Activated gamma-delta T cell (primary cell): ENCODE measurements around the gene METTL8.
"Not testable (repeated sequence)": the region's sequence is repeated elsewhere in the genome, so short reads cannot be mapped to it uniquely, and the experiment has no call there.

Source experiments
- DNase-seq: peaks from one replicate; lab custom pipeline; 2025; lab: John Stamatoyannopoulos, UW

METTL8 gene

DNA sequence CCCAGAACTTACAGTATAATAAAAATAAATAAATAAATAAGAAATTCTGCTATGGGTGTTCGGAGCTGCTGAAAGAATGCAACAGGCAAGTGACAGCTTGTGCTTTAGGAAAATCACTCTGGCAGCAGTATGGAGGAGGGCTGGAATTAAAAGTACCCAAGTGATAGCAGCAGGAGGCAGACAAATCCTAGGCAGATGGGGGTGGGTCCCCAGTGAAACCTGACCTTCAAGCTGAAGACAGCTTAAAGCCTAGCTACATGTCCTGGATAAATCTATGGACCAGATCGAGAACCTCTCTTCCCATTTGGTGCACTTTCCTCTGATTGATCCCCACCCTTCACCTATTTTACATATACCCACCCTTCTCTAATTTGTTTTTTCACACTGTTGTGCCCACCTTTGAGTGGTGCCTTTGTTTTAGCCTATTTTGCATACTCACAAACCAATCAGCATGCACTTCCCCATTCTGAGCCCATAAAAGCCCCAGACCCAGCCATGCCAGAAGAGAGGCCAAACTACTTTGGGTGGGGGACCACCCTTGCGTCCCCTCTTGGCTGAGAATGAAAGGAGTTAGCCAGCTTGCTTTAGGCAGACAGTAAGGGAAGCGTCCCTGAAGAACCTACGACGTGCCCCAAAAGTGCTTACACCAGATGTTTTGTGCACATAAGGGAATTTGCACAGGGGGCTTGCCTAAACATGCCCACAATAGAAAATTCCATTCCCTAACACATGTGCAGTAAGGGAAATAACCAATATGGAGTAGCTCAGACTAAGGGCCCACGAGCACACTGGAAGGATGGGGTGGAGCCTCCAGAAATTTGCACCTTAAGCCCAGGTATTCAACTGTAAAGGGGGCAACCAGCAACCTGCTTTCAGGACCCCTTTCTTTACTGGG lies 3.0 kb downstream of the METTL8 start:
- no peak for DNase-seq

DNA sequence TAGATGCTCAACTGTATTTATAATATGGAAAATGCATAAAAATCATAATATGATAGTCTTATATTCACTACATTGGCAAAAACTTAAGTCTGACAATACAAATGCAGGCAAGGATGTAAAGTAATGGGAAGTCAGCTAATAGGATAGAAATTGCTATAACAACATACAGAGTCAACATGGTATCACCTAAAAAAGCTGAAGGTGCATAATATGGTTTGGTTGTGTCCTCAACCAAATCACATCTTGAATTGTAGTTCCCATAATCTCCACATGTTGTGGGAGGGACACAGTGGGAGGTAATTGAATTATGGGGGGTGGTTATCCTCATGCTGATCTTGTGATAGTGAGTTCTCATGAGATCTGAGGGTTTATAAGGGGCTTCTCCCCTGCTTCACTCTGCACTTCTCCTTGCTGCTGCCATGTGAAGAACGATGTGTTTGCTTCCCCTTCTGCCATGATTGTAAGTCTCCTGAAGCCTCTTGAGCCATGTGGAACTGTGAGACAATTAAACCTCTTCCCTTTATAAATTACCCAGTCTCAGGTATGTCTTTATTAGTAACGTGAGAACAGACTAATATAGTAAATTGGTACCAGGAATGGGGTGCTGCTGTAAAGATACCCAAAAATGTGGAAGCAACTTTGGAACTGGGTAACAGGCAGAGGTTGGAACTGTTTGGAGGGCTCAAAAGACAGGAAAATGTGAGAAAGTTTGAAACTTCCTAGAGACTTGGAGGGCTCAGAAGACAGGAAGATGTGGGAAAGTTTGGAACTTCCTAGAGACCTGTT lies 10.9 kb downstream of the METTL8 start:
- not testable (repeated sequence) for DNase-seq

DNA sequence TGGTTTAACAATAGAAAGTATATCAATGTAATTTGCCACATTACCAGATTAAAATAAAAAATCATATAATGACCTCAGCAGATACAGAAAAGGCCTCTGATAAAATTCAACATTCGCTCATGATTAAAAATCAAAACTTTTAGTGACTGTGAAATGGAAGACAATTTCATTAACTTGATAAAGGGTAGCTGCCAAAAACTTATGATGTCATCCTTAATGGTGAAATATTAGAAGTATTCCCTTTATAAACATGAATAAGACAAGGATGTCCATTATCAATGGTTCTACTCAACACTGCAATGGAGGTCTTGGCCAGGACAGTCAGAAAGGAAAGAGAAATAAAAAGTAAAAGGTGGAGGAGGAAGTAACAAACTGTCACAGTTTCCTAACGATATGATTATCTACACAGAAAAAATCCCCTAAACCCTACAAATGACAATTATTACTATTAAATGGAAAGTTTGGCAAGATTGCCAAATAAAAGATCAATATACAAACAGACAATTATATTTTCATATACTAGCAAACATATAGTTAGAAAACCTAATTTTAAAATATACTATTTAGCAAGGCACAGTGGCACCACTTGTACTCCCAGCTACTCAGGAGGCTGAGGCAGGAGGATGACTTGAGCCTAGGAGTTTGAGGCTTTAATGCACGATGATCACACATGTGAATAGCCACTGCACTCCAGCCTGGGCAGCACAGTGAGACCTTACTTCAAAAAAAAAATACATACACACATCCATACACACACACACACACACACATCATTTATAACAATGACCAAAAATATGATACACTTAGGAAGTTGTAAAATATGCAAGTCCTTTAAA lies 12.8 kb downstream of the METTL8 start:
- no peak for DNase-seq

DNA sequence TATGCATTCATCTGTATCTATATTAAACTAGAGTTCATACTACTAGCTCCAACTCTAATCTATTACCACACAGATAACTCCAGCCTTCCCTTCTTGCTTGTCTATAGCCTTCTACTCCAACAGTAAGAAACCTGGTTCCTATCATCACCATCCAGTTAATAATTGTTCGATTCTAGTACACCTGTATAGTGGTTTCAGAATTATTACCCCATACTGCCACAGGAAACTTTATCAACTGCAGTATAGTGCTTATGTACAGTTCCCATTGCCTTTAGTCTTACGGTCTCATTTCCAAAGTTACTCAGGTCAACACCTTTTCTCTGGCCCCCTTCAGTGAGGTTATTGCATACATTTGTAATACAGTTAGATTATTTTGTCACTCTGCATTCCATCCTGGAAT lies 14.5 kb downstream of the METTL8 start:
- no peak for DNase-seq

DNA sequence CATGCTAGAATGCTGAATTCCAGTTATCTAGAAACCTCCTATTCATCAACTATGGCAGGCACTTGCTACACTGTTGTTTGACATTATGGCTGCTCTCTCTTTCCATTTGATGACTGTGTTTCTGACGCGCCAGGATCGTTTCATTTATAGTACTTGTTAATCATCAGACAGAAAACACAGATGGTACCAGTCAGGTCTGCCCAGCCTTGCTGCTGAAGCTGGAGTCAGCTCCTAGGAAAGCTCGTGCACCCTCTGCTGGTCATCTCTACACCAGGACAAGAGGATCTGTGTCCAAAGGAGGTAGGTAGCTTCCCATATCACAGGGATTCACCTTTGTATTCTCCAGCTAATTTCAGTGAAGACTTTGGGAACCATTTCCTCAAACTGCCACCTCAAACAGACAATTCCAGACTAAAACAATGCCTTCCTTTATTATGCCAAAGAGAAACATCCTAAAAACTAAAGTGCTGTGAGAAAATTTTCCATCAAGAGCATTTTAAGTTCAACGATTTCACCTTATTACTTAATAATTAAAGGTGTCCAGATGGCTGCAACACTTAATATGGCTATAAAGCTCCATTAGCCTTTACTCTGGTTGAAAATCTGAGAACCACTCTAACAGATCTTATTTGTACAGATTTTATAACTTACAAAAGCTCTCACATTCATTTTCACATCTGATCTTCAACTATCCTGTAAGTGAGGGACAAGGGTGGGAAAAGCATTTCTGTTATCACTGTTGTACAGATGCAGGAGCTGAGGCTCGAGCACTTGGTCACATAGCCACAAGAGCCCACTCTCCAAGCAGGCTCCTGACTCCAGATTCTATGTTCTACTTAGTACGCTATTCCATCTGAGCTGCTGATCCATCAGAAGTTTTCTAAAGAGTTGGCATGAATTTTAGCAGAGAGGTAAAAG lies 17.5 kb downstream of the METTL8 start:
- DNase-seq = no peak

DNA sequence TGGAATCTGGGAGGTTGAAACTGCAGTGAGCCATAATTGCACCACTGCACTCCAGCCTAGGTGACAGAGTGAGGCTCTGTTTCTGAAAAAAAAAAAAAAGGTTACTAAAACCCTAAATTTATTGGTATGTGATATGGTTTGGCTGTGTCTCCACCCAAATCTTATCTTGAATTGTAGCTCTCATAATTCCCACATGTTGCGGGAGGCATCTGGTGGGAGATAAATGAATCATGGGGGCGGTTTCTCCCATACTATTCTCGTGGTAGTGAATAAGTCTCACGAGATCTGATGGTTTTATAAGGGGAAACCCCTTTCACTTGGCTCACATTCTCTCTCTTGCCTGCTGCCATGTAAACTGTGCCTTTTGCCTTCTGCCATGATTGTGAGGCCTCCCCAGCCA lies 19.1 kb downstream of the METTL8 start:
- DNase-seq = not testable (repeated sequence)

DNA sequence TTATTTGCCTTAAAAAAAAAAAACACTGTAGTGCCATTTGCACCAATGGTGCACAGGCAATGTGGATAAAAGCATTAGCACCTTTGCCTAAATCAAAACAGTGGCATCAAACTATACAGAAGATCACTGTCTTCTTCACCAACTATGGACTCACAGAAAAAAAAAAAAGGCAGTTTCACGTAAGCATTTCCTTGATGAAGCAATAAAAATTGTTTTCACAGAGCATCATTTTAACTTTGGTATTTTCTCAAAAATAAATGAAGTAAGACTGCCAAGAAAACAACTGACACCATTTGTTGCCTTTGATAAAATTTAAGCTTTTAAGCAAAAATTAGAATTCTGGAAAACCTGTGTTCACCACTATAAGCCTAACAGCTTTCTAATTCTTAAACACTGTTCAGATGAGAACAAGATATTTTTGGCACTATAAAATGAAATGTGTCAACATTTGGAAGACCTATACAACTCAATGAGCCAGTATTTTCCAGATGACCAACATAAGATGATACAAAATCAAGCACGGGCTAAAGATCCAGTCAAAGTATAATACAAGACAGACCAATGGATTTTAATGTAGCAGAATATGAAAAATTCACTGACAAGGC lies 21.1 kb downstream of the METTL8 start:
- DNase-seq = no peak

DNA sequence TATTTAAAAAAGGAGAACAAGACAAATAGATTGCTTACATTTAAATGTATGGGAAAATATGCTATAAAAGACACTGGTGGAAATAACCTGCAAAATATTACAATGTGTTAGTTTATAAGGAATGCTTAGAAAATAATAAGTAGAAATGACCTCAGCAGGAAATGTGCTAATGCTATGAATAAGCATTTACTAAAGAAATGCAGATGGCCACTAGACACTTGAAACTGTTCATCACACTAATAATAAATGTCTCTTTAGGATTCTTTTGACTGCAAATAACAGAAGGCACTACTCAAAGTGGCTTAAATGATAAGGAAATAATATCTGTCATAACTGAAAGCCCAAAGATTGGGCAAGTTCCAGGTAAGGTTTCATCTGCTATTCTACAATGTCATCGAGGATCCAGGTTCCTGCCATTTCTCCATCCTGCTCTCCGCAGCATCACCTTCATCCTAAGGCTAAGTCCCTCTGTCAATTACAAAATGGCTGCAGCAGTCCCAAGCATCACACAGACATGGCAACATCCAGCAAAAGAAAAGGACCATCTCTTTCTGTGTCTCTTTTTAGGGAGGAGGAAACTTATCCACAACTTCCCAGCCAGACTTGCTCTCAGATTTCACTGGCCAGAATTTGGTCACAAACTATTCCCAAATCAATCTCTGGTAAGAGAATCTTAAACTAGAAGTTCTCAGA lies 21.9 kb downstream of the METTL8 start:
- no peak for DNase-seq

DNA sequence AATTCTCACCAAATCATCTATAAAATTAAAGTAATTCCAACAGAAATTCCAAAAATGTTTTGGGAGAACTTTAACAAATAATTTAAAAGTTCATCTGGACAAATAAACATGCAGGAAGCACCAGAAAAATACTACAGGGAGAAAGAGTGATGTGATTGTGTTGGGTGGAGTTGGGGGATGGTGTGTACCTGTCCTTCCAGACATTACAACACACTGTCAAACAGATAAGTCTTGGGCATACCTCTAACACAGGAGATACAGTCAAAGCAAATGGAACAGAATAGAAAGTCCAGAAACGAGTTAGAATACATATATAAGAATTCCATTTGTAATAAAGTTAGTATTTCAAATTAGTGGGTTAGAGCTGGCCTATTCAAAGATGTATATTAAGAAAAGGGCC lies 22.6 kb downstream of the METTL8 start:
- no peak for DNase-seq

DNA sequence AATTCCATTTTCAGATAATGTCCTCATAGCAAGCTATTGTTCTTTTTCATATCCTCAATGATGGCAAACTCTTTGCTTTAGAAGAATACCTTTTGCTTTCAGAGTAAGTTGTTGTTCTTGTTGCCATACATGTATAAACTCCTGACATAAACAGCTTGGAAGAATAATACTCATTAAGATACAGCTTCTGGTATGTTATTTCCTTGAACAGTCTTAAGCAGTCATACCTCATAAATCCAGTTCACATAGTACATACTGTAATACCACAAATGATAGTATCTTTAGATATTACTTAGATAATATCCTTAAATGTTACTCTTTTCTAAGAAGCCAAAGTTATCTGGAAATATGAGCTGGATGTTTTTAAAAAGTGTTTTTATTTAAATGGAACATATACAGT lies 23.2 kb downstream of the METTL8 start:
- DNase-seq = no peak

DNA sequence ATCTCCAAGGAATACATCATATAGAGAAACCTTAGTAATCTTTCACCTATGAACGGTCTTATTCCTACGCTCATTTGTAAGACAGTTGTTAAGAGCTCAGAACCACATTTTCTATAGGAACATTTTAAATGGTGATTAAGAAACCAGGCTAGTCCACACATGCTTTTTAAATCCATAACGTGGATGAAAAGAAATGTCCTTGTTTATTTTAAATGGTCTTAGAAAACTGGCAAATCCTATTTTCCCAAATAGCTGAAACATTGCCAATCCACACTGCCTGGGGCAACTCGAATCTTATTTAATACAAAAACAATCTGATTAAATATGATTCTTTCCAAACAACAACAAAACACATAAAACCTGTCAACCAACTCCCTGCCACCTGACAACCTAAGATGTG lies 23.7 kb downstream of the METTL8 start:
- no peak for DNase-seq

DNA sequence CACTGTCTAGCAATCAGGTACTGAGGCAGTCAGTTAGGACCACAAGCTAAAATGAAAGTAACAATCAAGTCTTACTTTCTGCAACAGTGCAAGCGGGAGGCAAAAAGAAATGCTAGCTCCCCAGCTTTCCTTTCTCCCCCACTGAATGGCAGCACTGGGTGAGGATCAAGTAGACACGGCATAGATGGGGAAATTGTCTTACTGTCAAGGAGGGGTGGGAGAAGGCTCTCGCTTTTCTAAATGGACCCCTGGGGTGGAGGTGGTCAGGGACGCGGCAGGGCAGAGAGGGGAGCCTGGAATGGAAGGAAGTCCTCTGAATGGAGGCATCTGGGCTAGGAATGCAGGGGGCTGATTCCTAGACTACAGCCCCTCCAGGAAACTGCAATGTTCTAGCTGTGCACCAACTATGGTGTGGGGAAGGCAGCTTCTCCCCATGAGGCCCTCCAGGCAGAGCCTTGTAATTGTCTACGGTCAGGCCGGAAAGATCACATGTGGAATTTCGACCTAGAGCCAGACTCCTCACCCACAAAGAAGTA lies 24.3 kb downstream of the METTL8 start:
- no peak for DNase-seq

DNA sequence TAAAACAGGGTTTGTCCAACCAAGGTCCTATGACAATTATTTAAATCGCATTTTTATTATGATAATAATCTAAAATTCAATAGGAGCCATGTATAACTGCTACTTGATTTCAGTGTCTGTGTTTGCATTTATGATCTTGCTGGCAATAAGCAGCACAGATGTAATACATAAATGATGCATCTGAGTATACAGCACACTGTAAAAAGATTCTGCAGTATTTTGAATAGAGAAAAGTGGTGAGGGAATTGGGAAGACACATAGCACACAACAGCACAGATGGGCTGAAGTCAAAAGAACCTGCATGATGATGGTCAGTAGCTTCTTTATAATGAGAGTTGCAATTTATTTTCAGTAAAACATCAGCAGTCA lies 26.1 kb downstream of the METTL8 start:
- no peak for DNase-seq

DNA sequence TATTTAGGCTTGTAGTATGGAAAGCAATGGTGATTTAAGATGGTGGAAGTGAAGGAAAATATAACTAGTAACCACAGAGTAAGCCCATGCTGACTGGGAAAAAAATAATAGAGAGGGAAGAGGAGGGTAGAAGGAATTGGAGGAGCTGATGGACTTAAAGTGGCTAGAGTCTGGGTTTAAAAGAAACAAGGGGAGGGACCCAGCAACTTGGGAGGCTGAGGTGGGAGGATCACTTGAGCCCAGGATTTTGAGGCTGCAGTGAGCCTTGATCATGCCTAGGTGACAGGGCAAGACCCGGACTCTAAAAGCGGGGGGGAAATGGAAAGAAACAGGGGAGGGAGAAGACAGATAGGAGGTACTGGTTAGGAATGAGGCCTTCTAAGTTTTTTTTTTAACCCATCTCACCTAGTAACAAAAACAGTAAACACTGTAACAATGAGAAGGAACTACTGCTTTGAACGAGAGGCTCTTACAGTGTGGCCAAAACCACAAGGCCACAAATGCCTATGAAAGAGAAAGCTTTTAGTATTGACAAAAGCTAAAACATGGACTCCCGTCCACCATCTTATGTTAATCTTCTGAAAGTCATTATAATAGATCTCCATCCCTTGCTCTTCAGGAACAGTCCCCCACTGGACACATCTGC lies 26.6 kb downstream of the METTL8 start:
- no peak for DNase-seq

DNA sequence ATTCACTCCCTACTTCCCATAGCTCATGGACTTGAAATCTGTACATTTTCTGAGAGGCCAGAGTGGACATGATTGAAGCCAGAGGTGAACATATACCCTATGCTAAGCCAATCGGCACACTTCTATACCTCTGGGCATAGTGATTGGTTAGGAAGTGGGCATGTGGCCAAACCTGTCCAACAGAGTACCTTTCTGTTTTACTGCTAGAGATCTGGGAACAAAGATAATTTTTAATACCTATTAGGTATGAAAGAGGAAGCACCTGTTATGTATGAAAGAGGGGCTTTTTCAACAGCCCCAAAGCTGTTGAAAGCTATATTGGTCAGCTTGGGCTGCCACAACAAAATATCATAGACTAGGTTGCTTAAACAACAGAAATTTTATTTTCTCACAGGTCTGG lies 27.7 kb downstream of the METTL8 start:
- no peak for DNase-seq

DNA sequence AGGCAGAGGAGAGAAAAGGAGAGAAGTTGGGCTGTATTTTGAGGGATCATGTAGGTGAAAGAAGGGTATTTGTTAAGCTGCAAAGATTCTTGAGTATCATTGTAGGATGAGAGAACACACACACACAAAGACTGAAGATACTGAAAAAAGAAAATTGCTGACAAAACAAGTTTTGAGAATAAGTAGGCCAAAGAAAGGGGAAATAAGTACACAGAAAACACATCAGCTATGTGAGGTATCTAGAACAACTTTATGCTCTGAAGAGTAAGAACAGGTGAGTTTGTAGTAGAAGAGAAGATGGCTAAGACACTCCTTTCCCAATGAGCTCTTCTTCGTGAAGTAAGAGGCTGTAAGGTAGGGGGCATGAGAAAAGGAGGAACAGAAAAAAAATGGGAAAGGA lies 28.2 kb downstream of the METTL8 start:
- DNase-seq = no peak

DNA sequence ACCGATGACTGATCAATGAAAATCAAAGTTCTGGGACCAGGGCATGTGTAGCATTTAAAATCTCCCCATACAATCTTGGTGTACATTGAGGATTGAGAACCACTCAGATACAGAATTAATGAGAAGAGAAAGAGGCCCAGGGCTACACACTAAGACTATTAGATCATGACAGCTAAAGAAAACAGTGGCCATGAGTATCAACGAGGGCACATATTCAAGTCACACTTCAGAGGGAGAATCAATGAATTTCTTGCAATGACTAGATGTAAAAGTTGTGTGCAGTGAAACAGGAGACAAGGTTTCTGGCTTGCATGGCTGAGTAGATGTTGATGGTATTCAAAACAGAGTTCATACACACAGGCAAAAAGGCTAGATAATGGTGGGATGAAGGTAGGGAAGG lies 29.1 kb downstream of the METTL8 start:
- DNase-seq = no peak

DNA sequence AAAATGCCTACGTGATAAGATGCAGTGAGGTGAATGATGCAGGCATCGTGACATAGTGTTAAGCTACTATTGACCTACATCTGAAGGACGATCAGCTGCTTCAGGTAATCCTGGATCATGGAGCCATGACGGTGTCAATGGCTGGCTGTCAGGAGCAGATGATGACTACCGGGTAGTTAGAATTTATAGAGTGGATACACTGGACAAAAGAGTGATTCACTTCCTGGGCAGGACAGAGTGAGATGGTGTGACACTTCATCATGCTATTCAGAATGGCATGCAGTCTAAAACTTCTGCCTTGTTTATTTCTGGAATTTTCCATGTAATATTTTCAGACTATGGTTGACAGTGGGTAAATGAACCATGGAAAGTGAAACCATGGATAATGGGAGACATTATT lies 29.5 kb downstream of the METTL8 start:
- no peak for DNase-seq

DNA sequence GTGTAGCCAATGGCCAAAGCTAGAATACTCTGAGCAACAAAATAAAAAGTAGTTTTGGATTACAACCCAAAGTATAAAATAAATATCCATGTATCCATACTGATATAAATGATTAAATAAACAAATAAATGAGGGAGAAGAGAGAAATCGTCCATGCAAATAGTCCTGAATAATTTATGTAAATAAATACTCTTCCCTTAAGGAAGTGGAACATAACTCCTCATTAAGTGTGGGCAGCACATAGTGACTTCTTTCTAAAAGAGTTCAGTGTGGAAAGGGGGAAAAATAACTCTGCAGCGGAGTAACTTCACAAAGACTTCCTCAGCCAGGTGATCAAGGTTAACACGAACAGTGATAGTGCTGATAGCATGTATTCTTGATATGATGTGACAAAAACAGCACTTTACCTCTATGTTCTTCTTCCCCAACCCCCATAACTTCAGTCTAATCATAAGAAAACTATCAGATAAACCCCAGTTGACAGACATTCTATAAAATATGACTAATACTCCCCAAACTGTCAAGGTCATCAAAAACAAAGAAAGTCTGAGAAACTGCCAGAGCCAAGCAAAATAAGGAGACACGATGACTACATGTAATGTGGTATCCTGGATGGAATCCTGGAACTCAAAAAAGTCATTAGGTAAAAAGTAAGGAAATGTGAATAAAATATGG lies 30.7 kb downstream of the METTL8 start:
- DNase-seq = no peak
